ENCODE measurements around the gene ARHGAP22. TPM values are rescaled to one million over a fixed set of nuclear protein-coding genes. Genes with fewer than 3 reads are reported as not detected.

ARHGAP22 gene
- polyA plus RNA-seq, 1 donor from 2014 or later, result 0.15 TPM

DNA sequence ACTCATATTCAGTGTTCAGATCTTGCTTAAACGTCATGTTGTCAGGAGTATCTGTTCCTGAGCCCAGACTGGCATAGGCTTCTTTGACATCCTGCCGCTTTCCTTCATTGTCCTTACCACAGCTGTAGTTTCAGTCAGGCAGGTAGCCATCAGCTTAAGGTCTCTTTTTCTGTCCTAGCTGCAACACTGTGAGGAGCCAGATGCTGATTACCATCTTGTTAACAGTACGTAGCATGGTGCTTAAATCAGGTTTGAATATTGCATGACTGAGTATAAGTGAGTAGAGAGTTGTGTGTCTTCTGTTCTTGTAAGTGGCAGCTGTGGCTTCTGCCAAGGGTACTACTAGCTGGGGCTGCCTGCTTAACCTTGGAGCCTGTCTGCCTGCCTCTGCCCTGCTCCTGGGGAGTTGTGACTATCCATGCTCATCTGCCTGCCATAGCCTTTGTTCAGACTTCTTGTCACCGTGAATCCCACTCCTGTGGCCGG is 205.8 kb downstream of the ARHGAP22 start:
- Histone ChIP-seq H3K9ac (ENCODE audit: low read length) (no peak overlapping the region), H3K79me2 (replicated peaks; ENCODE audit: insufficient read depth, low read length) (peaks cover 19% of the 10 kb centered on the region), H3K36me3 (ENCODE audit: insufficient read depth, low read length) (no peaks in the 10 kb centered on the region), H2AFZ (ENCODE audit: low read depth, low read length) (no peak overlapping the region), H4K20me1 (ENCODE audit: insufficient read depth) (no peaks in the 10 kb centered on the region), H3K9me3 (ENCODE audit: low read length) (no peaks in the 10 kb centered on the region), H3K4me3 (ENCODE audit: low read length) (peak overlapping the region; percentile 6), H3K27ac (ENCODE audit: low read length) (no peak overlapping the region), H3K9me2 (ENCODE audit: insufficient read depth, low read length) (no peaks in the 10 kb centered on the region), H3K4me2 (ENCODE audit: low read length) (no peak overlapping the region), H3F3A (ENCODE audit: insufficient read depth, low read length, poor library complexity, severe bottlenecking) (no peaks in the 10 kb centered on the region), H3K27me3 (ENCODE audit: insufficient read depth, low read depth, low read length) (no peaks in the 10 kb centered on the region)
- TF ChIP-seq RAD21 (conservative IDR thresholded peaks at IDR 0.05) (no peak), TAF1 (IDR thresholded peaks at IDR 0.05; ENCODE audit: low read depth) (no peak), POLR2AphosphoS5 (IDR thresholded peaks at IDR 0.05) (no peak), EZH2 (IDR thresholded peaks at IDR 0.05; ENCODE audit: borderline replicate concordance, insufficient read depth, low read length, poor library complexity, severe bottlenecking) (no peak)
- TF ChIP-seq, protein P1, sequence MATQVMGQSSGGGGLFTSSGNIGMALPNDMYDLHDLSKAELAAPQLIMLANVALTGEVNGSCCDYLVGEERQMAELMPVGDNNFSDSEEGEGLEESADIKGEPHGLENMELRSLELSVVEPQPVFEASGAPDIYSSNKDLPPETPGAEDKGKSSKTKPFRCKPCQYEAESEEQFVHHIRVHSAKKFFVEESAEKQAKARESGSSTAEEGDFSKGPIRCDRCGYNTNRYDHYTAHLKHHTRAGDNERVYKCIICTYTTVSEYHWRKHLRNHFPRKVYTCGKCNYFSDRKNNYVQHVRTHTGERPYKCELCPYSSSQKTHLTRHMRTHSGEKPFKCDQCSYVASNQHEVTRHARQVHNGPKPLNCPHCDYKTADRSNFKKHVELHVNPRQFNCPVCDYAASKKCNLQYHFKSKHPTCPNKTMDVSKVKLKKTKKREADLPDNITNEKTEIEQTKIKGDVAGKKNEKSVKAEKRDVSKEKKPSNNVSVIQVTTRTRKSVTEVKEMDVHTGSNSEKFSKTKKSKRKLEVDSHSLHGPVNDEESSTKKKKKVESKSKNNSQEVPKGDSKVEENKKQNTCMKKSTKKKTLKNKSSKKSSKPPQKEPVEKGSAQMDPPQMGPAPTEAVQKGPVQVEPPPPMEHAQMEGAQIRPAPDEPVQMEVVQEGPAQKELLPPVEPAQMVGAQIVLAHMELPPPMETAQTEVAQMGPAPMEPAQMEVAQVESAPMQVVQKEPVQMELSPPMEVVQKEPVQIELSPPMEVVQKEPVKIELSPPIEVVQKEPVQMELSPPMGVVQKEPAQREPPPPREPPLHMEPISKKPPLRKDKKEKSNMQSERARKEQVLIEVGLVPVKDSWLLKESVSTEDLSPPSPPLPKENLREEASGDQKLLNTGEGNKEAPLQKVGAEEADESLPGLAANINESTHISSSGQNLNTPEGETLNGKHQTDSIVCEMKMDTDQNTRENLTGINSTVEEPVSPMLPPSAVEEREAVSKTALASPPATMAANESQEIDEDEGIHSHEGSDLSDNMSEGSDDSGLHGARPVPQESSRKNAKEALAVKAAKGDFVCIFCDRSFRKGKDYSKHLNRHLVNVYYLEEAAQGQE (IDR thresholded peaks at IDR 0.05; ENCODE audit: borderline replicate concordance), result no peak

DNA sequence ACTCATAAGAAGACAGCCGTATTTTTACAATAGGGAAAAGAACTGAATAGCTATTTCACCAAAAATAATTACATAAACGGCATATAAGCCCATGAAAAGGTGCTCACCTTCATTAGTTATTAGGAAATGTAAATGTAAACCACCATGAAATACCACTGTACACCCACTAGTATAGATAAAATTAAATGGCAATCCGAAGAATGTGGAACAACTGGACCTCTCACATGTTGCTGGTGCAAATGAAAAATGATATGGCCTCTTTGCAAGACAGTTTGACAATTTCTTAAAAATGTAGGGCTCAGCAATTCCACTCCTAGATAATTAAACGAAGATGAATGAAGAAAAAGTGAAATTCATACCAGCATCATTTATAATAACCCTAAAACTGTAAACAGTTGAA is 206.6 kb downstream of the ARHGAP22 start:
- Histone ChIP-seq H3K27ac (ENCODE audit: low read length) (no peak overlapping the region), H3F3A (ENCODE audit: insufficient read depth, low read length, poor library complexity, severe bottlenecking) (no peaks in the 10 kb centered on the region), H3K9me3 (ENCODE audit: low read length) (no peaks in the 10 kb centered on the region), H3K36me3 (ENCODE audit: insufficient read depth, low read length) (no peaks in the 10 kb centered on the region), H3K4me3 (ENCODE audit: low read length) (no peak overlapping the region), H3K4me2 (ENCODE audit: low read length) (no peak overlapping the region), H2AFZ (ENCODE audit: low read depth, low read length) (no peak overlapping the region), H3K9me2 (ENCODE audit: insufficient read depth, low read length) (no peaks in the 10 kb centered on the region), H3K79me2 (replicated peaks; ENCODE audit: insufficient read depth, low read length) (peaks cover 19% of the 10 kb centered on the region), H3K9ac (ENCODE audit: low read length) (no peak overlapping the region), H3K27me3 (ENCODE audit: insufficient read depth, low read depth, low read length) (no peaks in the 10 kb centered on the region), H4K20me1 (ENCODE audit: insufficient read depth) (no peaks in the 10 kb centered on the region)
- TF ChIP-seq, protein P1 (IDR thresholded peaks at IDR 0.05; ENCODE audit: borderline replicate concordance), result no peak
- TF ChIP-seq TAF1 (IDR thresholded peaks at IDR 0.05; ENCODE audit: low read depth) (no peak), EP300 (conservative IDR thresholded peaks at IDR 0.05; ENCODE audit: poor library complexity, severe bottlenecking) (no peak), POLR2AphosphoS5 (IDR thresholded peaks at IDR 0.05) (no peak), SMC3 (conservative IDR thresholded peaks at IDR 0.05; ENCODE audit: poor library complexity) (no peak), EZH2 (IDR thresholded peaks at IDR 0.05; ENCODE audit: borderline replicate concordance, insufficient read depth, low read length, poor library complexity, severe bottlenecking) (no peak), CTCF (IDR thresholded peaks at IDR 0.05; ENCODE audit: poor library complexity, severe bottlenecking) (no peak)

Small RNA genes within 50 kb of the gene (small RNA-seq; reads per million reads assigned to genes)
- gene AC016397.1, result 0 reads per million in 3 experiments

Other genes starting within 250 kb of the ARHGAP22 start
- gene WDFY4, start 79.8 kb upstream of the ARHGAP22 start, polyA plus RNA-seq, result not detected in 2 replicates

All from neural cell (in vitro differentiated cells).